Breast epithelium (tissue), 3 donors: ENCODE data around the gene GCH1.

Source experiments
- POLR2A ChIP-seq: fragments of 450-650 bp; IDR thresholded peaks from one replicate; pipeline ENCODE4 v1.6.1; 2016; ENCODE audit warnings: antibody characterized with exemption, mild to moderate bottlenecking, moderate library complexity
- TF ChIP-seq, protein P1 (sequence below), 3 donors: fragments of 450-650 bp; IDR thresholded peaks; one replicate each; pipeline ENCODE4 v1.5.1; 2016 to 2017; ENCODE audit warnings: antibody characterized with exemption in 3 of 3, mild to moderate bottlenecking in 3 of 3, moderate library complexity in 3 of 3

GRCh38 chr14:54854181-54854580 is 48.4 kb downstream of the GCH1 start:
- TF ChIP-seq, protein P1, sequence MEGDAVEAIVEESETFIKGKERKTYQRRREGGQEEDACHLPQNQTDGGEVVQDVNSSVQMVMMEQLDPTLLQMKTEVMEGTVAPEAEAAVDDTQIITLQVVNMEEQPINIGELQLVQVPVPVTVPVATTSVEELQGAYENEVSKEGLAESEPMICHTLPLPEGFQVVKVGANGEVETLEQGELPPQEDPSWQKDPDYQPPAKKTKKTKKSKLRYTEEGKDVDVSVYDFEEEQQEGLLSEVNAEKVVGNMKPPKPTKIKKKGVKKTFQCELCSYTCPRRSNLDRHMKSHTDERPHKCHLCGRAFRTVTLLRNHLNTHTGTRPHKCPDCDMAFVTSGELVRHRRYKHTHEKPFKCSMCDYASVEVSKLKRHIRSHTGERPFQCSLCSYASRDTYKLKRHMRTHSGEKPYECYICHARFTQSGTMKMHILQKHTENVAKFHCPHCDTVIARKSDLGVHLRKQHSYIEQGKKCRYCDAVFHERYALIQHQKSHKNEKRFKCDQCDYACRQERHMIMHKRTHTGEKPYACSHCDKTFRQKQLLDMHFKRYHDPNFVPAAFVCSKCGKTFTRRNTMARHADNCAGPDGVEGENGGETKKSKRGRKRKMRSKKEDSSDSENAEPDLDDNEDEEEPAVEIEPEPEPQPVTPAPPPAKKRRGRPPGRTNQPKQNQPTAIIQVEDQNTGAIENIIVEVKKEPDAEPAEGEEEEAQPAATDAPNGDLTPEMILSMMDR (IDR thresholded peaks at IDR 0.05), result no peak
- TF ChIP-seq POLR2A, result no peak
